K562 (cell line): Measurements from ENCODE around the gene PIGT. TPM values are rescaled to one million over a fixed set of nuclear protein-coding genes. Genes with fewer than 3 reads are reported as not detected.

Source experiments
- ATAC-seq: fragments of 200-7000 bp; cut with Tn5 transposase; 3 replicates; pipeline ENCODE4 v1.9.1; 2020; ENCODE audit warnings: moderate library complexity
- BruUV-seq: library from RNA; stranded (reverse); fragments of 400-500 nt; replicated peaks from 2 replicates; lab custom pipeline; 2021; lab: Mats Ljungman, UMichigan
- CTCF ChIA-PET: fragments of 300-600 bp; formaldehyde crosslinking; extraction: SDS; loops from one replicate; lab custom pipeline; 2021; ENCODE audit warnings: low intra/inter-chr PET ratio; lab: Yijun Ruan, JAX
- POLR2A ChIA-PET: fragments of 300-600, 350-650 bp; sonication (Branson Sonifier 250); formaldehyde crosslinking; extraction: SDS; loops from one replicate; lab custom pipeline; 2021; ENCODE audit warnings: antibody characterized with exemption, inconsistent platforms; lab: Yijun Ruan, JAX
- DNase-seq, 4 experiments: peaks; one replicate each; pipeline versions ENCODE4 v3.0.0 to v3.0.0-alpha.2; 2011 to 2018; ENCODE audit warnings: low spot score in 3 of 4, mixed read lengths in 3 of 4; ENCODE audit errors: extremely low read depth in 1 of 4
- FAIRE-seq: peaks from 2 replicates; lab custom pipeline; 2011; peaks lifted over from hg19 to GRCh38; lab: Jason Lieb, UNC
- H2AFZ ChIP-seq: 2 replicates; pipeline ENCODE4 v1.6.0; 2011; ENCODE audit warnings: low read depth, low read length, control low read depth, inconsistent platforms
- H3K27ac ChIP-seq: fragments of 200-600 bp; 3 replicates; pipeline ENCODE4 v1.8.0; 2011; ENCODE audit warnings: low read depth, mild to moderate bottlenecking, control low read depth, inconsistent platforms, low read length, moderate library complexity, mixed read lengths; ENCODE audit errors: extremely low read depth
- H3K27me3 ChIP-seq, 2 experiments: fragments of 300-600 bp in 1 of 2; 2 replicates in 1 of 2; 3 replicates in 1 of 2; pipeline versions ENCODE4 v1.6.0 to v1.8.0; 2011; ENCODE audit warnings: inconsistent platforms in 2 of 2, low read length in 2 of 2, mild to moderate bottlenecking in 1 of 2, mixed read lengths in 1 of 2, moderate library complexity in 1 of 2; ENCODE audit not compliant: control insufficient read depth in 2 of 2, insufficient read depth in 2 of 2
- H3K36me3 ChIP-seq: fragments of 300-600 bp; 3 replicates; pipeline ENCODE4 v1.8.0; 2011; ENCODE audit warnings: mild to moderate bottlenecking, low read length, inconsistent platforms; ENCODE audit not compliant: control insufficient read depth, insufficient read depth
- H3K4me1 ChIP-seq, 2 experiments: fragments of 200-600 bp in 1 of 2; replicated peaks in 1 of 2; 2 replicates in 1 of 2; 3 replicates in 1 of 2; pipeline versions ENCODE4 v1.5.1 to v1.8.0; 2011; ENCODE audit warnings: inconsistent platforms in 2 of 2, low read length in 2 of 2, mild to moderate bottlenecking in 1 of 2, mixed read lengths in 1 of 2, moderate library complexity in 1 of 2; ENCODE audit not compliant: control insufficient read depth in 2 of 2, insufficient read depth in 2 of 2
- H3K4me2 ChIP-seq: 2 replicates; pipeline ENCODE4 v1.6.1; 2011; ENCODE audit warnings: low read length, control low read depth, inconsistent platforms, mixed read lengths; ENCODE audit not compliant: insufficient read depth
- H3K4me3 ChIP-seq: fragments of 200-600 bp; sonication (generic), shearing (Covaris generic); 2 replicates; pipeline ENCODE4 v1.5.1; 2016; ENCODE audit warnings: control low read depth, inconsistent platforms
- H3K79me2 ChIP-seq: fragments of 200-600 bp; 3 replicates; pipeline ENCODE4 v1.8.0; 2011; ENCODE audit warnings: low read length, inconsistent platforms; ENCODE audit not compliant: control insufficient read depth, insufficient read depth
- H3K9ac ChIP-seq, 2 experiments: 2 replicates each; pipeline versions ENCODE4 v1.6.0 to v1.6.1; 2011; ENCODE audit warnings: low read depth in 2 of 2, low read length in 2 of 2, control low read depth in 1 of 2, inconsistent platforms in 1 of 2, mild to moderate bottlenecking in 1 of 2, mixed read lengths in 1 of 2; ENCODE audit not compliant: insufficient read depth in 1 of 2
- H3K9me1 ChIP-seq: one replicate; pipeline ENCODE4 v1.6.0; 2011; ENCODE audit warnings: inconsistent platforms, mild to moderate bottlenecking, low read length, moderate library complexity; ENCODE audit not compliant: control insufficient read depth, insufficient read depth
- H3K9me3 ChIP-seq: replicated peaks from 2 replicates; pipeline ENCODE4 v1.5.1; 2011; ENCODE audit warnings: low read depth, low read length, inconsistent platforms; ENCODE audit not compliant: control insufficient read depth, insufficient read depth
- H4K20me1 ChIP-seq: replicated peaks from 2 replicates; pipeline ENCODE4 v1.6.1; 2011; ENCODE audit warnings: low read length, inconsistent platforms, mixed read lengths; ENCODE audit not compliant: control insufficient read depth, insufficient read depth
- CBFA2T2 ChIP-seq: fragments of 450-650 bp; conservative IDR thresholded peaks from 2 replicates; pipeline ENCODE4 v1.6.1; 2017; ENCODE audit warnings: mild to moderate bottlenecking
- EP400 ChIP-seq: fragments of 450-650 bp; IDR thresholded peaks from 2 replicates; pipeline ENCODE4 v1.6.1; 2017; ENCODE audit warnings: antibody characterized with exemption, mild to moderate bottlenecking, moderate library complexity
- GATA2 ChIP-seq: sonication (generic); formaldehyde crosslinking; IDR thresholded peaks from 2 replicates; pipeline ENCODE4 v1.4.0; 2020; ENCODE audit warnings: mild to moderate bottlenecking, missing genetic modification reagents
- L3MBTL2 ChIP-seq: fragments of 450-650 bp; IDR thresholded peaks from 2 replicates; pipeline ENCODE4 v1.6.1; 2016; ENCODE audit warnings: mild to moderate bottlenecking, moderate library complexity
- MITF ChIP-seq: IDR thresholded peaks from 2 replicates; pipeline ENCODE4 v1.6.1; 2014; ENCODE audit warnings: antibody characterized with exemption
- NFIC ChIP-seq: fragments of 450-650 bp; IDR thresholded peaks from 2 replicates; pipeline ENCODE4 v1.6.1; 2017; ENCODE audit warnings: mild to moderate bottlenecking, inconsistent platforms
- NFXL1 ChIP-seq: fragments of 450-650 bp; formaldehyde crosslinking; IDR thresholded peaks from 2 replicates; pipeline ENCODE4 v1.4.0; 2021; ENCODE audit warnings: mild to moderate bottlenecking
- NFYB ChIP-seq: IDR thresholded peaks from 2 replicates; pipeline ENCODE4 v1.6.1; 2011; ENCODE audit warnings: mild to moderate bottlenecking, moderate library complexity; ENCODE audit not compliant: insufficient read length; ENCODE audit errors: extremely low read depth
- NR2F6 ChIP-seq: fragments of 450-650 bp; formaldehyde crosslinking; IDR thresholded peaks from 2 replicates; pipeline ENCODE4 v1.4.0; 2020; ENCODE audit warnings: mild to moderate bottlenecking
- PATZ1 ChIP-seq: fragments of 250-450 bp; sonication (Bioruptor Pico); IDR thresholded peaks from 2 replicates; pipeline ENCODE4 v1.5.0; 2020; ENCODE audit warnings: mild to moderate bottlenecking, borderline replicate concordance
- SMAD2 ChIP-seq: fragments of 150-350 bp; IDR thresholded peaks from 2 replicates; pipeline ENCODE4 v1.6.1; 2014; ENCODE audit warnings: low read depth, mild to moderate bottlenecking, low read length
- SMARCA4 ChIP-seq: fragments of 450-650 bp; IDR thresholded peaks from 2 replicates; pipeline ENCODE4 v1.6.1; 2016
- UBTF ChIP-seq, 2 experiments: IDR thresholded peaks; 2 replicates each; pipeline ENCODE4 v1.6.1; 2012; ENCODE audit warnings: improper control_type of control experiment in 2 of 2, low read depth in 2 of 2, low read length in 2 of 2, borderline replicate concordance in 1 of 2
- ZBTB33 ChIP-seq: sonication (generic); formaldehyde crosslinking; IDR thresholded peaks from 2 replicates; pipeline ENCODE4 v1.8.1; 2023; ENCODE audit warnings: mild to moderate bottlenecking, missing genetic modification reagents
- ZNF212 ChIP-seq: fragments of 450-650 bp; formaldehyde crosslinking; IDR thresholded peaks from 2 replicates; pipeline ENCODE4 v1.4.0; 2020; ENCODE audit warnings: mild to moderate bottlenecking
- WGBS: fragments of 100-300 bp; shearing (Covaris generic); methylation state at CpG from one replicate; pipeline ENCODE4 v1.1.6; 2016; ENCODE audit warnings: low coverage, mixed read lengths; ENCODE audit not compliant: insufficient coverage; ENCODE audit errors: missing lambda C conversion rate; 5-methylcytosine and 5-hydroxymethylcytosine counted together
- in situ Hi-C: fragments of 300-500 bp; cut with MboI; formaldehyde crosslinking; loops from 4 replicates; pipeline ENCODE4 v1.15.0; 2018; ENCODE audit warnings: inconsistent platforms, mixed read lengths
- intact Hi-C: fragments of 100-400 bp; cut with micrococcal nuclease; formaldehyde crosslinking; loops from 2 replicates; pipeline ENCODE4 v1.14.2; 2022
- polyA plus RNA-seq, 8 experiments: library from polyadenylated mRNA; depleted of rRNA in 4 of 8; stranded (reverse) in 5 of 8; unstranded in 3 of 8; fragments of >200 nt; fragmentation: Nextera tagmentation in 2 of 8; fragmentation: Illumina TruSeq in 1 of 8; extraction: Ambion mirVana in 2 of 8; extraction: Trizol in 1 of 8; gene quantifications; 2 replicates each; pipeline versions ENCODE4 v1.2.1 to v1.2.3, GENCODE V29; 2011 to 2014; ENCODE audit warnings: inconsistent platforms in 1 of 8, missing spikeins in 1 of 8
- total RNA-seq, 7 experiments: library from RNA; depleted of rRNA in 6 of 7; stranded (reverse); fragments of >200 nt in 6 of 7; fragmentation: Illumina TruSeq in 2 of 7; extraction: Trizol in 2 of 7; gene quantifications; 2 replicates each; pipeline versions ENCODE4 v1.2.1 to v1.2.3, GENCODE V29; 2011 to 2021; ENCODE audit warnings: low replicate concordance in 1 of 7

The PIGT gene
- total and polyA plus RNA-seq, 9 of the 15 experiments (the other 6 are each of a cell fraction or from before 2014, with no cell fraction given), result 14.6 to 108 (median 46.9) TPM

GRCh38 chr20:45462711-45463509 is 47.0 kb downstream of the PIGT start:
- peaks cover 0 to 7% of the 10 kb centered on the region in 2 experiments; a peak in 4 of 5 replicates for H3K27me3 ChIP-seq
- no peak for DNase-seq
- CTCF ChIA-PET, result no interaction called here
- POLR2A ChIA-PET, result no interaction called here
- H2AFZ ChIP-seq, result no peak overlapping the region
- 0% methylated on average over 6 of the region's 6 CpGs for WGBS
- no peaks in the 10 kb centered on the region for H3K36me3 ChIP-seq
- no peak overlapping the region for H3K4me3 ChIP-seq
- peaks cover 2% of the 10 kb centered on the region for H3K9me1 ChIP-seq
- ATAC-seq, result no peak
- no peak overlapping the region for H3K27ac ChIP-seq
- in situ Hi-C loops, result no loop called here
- no peaks in the 10 kb centered on the region for H4K20me1 ChIP-seq
- intact Hi-C loops, result no loop called here
- no TSS peak for BruUV-seq
- no peaks in the 10 kb centered on the region for H3K9me3 ChIP-seq
- H3K9ac ChIP-seq, result no peak overlapping the region
- no peak for FAIRE-seq
- no peak overlapping the region for H3K4me2 ChIP-seq
- H3K4me1 ChIP-seq, result no peaks in the 10 kb centered on the region
- H3K79me2 ChIP-seq, result no peaks in the 10 kb centered on the region
- TF ChIP-seq MITF (no peak), NFXL1 (CRISPR knock-in tag) (no peak), EP400 (no peak), NFYB (no peak), UBTF (IDR thresholded peaks at IDR 0.05; ENCODE audit: borderline replicate concordance in 1 of 2, low read depth in 2 of 2, low read length in 2 of 2) (no peak), NR2F6 (CRISPR knock-in tag) (no peak), GATA2 (no peak), L3MBTL2 (no peak), ZNF212 (no peak), CBFA2T2 (no peak), SMAD2 (no peak), PATZ1 (CRISPR knock-in tag) (no peak), NFIC (no peak), SMARCA4 (no peak), ZBTB33 (CRISPR knock-in tag) (no peak)
